Stimulated activated CD4-positive, alpha-beta T cell treated with anti-CD3 and anti-CD28 coated beads, Interleukin-1b, Interleukin-23, amount 100 ng/mL, for 24 hours (primary cell): ENCODE measurements around the gene CPNE2.

Source experiments
- DNase-seq, 4 experiments: peaks; one replicate each; pipeline ENCODE4 v3.0.0-alpha.2; 2020; ENCODE audit warnings: low read depth in 4 of 4, low spot score in 1 of 4

The CPNE2 gene

DNA sequence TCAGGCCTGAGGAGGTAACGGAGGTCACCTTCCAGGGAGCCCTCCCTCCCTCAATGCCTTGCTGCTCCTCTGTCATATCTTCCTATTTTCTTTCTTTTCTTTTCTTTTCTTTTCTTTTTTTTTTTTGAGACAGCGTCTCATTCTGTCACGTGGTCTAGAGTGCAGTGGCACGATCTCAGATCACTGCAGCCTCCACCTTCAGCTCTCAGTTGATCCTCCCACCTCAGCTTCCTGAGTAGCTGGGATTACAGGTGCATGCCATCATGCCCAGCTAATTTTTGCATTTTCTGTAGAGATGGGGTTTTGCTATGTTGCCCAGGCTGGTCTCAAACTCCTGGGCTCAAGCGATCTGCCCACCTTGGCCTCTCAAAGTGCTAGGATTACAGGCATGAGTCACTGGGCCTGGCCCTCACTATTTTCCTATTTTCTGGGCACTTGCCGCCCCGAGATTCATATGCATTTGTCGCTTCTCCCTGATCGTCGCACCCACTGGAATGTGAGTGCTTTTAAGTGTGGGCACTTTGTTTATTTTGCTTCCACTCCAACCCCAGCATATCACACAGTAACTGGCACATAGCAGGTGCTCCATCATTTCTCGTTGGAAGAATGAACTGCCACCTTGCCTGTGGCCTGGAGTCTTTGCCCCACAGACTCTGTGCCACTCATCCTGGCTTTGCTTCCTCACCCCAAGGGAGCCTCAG is 31.7 kb downstream of the CPNE2 start:
- DNase-seq: no peak

DNA sequence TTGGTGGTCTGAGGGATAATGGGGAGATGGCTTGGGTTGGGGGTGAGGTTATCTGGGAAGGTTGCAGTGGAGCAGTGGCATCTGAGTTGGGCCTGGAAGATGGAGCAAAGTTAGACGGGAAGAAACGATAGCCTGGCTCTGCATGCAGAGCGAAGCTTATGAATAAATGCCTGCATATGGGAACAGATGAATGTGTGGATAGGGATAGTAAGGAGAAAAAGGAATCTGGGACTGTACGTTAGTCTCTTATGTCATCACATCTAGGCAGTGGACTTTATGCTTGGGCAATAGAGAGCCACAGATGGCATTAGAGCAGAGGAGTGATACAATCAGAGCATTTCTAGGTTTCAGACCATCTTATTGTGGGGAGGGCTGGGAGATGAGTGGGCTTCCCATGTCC is 33.0 kb downstream of the CPNE2 start:
- DNase-seq: no peak

- DNase-seq: no peak
These were observed 33.6 kb downstream of the CPNE2 start for GRCh38 chr16:57125969-57126368.

DNA sequence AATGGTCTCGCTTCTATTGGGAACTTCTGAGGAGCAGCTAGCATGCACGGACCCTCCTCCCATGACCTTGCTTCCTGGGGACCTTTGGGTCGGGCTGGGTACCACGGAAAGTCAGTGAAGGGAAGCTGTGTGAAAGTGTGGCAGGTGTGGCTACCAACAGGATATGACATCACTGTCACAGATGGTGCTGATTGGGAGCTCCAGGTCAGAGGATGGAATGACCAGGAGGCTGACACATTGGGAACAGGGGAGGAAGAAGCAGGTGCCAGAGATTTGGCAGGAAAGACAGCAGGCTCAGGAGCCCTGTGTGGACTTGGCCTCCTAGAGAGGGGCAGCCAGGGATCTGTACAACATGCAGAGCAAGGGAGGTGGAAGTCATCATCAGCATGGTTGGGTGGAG is 34.0 kb downstream of the CPNE2 start:
- DNase-seq: no peak

DNA sequence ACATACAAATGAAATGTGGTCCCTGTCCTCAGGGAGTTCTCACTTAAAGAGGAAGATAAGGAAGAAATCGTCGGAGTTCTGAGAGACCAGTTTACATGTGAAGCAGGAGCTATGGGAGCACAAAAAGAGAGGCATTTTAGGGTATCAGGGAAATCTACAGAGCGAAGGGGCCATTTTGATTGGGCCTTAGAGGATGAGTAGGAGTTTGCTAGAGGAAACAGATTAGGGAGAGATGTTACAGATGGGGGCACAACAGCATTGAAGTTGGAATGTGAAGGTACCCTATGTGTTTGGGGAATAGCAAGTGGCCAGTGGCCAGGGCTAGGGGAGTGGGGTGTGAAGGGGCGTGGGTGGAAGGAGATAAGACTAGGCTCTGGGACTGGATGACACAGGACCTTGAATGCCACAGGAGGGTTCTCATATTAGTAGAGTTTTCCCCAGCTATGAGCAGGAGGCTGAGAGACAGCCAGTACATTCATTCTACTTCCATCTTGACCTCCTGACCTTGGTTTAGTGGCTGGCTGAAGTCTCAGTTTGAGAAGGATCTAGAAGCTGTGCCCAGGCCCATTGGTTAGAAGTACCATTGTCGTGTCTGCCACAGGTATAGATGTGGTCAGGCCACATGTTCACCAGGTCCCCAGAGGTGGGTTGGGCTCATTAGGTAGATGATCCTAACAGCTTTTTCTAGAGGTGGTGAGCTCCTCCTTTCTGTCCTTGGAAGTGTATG is 34.8 kb downstream of the CPNE2 start:
- DNase-seq: no peak

GRCh38 chr16:57127836-57128235 is 35.5 kb downstream of the CPNE2 start:
- no peak for DNase-seq

DNA sequence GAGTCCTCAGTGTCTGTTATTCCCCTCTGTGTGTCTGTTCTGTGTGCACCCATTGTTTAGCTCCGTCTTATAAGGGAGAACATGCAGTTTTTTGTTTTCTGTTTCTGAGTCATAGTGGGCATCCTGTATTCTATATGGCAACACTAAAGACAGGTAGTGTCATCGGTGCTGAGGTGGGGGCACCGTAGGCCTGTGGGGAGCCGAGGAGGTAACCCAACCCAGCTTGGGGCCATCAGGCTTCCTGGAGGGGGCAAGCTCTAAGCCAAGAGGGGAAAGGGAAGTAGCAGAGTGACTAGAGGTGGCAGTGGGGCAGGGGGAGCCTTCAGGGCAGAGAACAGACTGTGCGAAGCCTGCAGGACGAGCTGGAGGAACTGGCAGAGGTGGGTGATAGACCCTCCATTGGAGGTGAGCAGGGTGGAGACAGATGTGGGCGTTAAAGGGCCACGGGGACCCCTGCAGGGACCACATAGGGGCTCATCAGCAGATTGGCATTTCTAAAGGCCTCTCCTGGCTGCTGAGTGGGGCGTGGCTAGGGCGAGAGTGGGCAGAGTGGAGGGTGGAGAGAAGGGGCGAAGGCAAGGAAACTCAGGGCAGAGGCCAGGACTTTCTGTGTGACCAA is 36.5 kb downstream of the CPNE2 start:
- no peak for DNase-seq

DNA sequence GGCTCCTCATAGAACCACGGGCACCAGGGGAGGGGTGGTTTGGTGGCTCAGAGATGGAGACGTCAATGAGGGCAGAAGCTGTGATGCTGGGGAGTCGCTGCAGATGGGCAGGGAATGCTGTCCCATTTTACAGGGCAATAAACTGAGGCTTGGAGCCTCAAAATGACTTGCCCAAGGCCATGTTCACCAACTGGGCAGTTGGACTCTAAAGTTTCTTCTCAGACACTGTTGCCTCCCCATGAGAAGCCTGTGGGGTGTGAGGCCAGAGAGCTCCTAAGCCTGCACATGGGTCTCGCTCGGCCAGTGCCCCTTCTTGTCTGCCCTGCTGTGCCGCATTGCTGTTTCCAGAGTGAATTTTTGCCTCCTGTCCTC is 38.6 kb downstream of the CPNE2 start:
- no peak for DNase-seq

DNA sequence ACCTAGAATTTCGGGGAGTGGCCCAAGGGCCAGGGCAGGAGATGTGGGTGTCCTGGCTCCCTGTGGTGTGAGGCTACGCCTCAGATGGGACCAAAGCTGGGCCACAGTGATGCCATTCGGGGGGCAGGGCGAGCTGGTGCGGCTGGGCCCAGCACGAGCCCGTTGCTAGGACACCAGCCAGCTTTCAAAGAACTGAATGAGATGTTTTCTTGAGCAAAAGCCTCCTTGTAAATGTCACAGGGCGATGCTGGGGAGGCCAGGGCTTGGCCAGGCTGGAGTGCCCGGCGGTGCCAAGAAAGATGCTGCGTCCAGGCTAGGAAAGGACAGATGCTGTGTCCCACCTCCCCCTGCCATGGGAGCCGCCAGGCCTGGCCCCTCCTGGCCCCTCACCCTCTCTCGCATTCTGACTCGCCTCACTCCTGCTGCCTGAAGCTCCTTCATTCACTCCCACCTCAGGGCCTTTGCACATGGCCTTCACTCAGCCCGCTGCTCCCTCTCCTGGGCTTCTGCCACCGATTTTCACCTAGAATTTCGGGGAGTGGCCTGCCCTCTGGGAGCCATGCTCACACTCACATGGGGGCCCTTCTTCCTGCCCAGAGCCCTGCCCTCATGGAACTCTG is 39.1 kb downstream of the CPNE2 start:
- no peak for DNase-seq

GRCh38 chr16:57132470-57132869 is 40.1 kb downstream of the CPNE2 start:
- no peak for DNase-seq

DNA sequence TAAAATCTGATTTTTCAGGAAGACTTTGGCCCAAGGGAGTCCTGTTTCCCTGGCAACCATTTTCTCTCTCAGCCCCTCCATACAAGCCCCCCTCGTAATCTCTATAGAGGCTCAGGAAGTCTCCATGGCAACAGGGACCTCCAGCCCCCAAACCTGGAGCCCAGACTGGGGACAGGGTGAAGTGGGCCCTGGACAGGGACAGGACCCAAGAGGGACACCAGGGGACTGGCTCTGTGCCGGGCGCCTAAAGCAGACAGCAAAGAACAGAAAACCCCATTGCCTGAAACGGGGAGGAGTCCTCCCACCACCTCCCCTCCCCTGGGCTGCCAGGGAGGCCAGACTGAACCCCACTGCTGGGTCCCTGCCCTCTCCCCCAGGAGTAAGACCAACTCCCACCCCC is 40.6 kb downstream of the CPNE2 start:
- DNase-seq: no peak

DNA sequence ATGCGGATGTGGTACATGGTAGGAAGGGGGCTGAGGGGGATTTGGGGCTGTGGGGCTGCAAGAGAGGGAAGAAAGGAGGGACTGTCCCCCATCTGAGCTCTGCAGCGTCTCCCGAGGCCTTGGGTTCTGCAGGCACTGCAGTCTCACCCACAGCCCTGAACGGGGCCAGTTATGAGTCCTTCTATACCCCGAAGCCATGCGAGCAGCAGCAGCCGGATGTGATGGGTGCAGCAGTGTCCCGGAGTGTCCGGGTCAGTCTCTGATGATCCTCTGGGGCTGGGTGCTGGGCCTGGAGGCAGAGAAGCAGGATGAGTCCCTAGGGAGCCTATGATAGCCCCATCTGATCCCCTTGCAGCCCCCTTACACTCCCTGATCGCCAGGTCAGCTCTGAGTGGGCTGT is 41.5 kb downstream of the CPNE2 start:
- no peak for DNase-seq

GRCh38 chr16:57134982-57135381 is 42.6 kb downstream of the CPNE2 start:
- no peak for DNase-seq

- DNase-seq: no peak
These were observed 44.7 kb downstream of the CPNE2 start for GRCh38 chr16:57137043-57137442.

DNA sequence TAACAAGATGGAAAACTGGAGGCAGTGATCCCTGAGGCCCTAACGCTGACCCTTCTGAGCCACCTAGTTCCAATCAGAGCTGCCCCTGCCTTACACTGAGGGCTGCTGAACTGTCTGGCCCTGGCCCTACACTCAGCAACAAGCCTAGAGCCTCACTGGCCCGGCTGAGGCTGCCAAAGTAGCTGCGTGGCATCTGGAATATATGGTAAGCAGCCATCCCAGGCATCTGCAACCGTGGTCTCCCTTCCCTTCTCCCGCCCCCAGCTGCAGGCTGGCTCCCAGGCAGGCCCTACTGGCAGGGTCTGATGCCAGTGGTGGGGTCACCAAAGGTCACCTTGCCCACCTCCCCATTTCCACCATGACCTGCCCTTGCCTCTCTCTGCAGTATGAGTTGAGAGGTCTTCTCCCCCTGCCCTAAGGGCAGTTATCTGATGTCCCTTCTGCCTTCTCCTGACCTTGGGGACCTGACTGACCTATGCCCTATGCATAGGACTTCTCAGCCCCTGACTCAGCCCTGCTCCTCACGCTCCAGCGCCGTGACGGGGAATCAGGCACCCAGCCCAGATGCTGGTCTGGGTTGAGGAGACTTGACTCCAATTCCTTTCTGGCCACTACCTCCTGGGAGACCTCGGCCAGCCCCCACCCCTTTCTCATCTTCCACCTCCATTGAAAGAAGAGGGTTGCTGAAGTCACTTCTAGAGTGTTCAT is 45.3 kb downstream of the CPNE2 start:
- DNase-seq: no peak

- no peak for DNase-seq
These were observed 46.0 kb downstream of the CPNE2 start for GRCh38 chr16:57138281-57138935.

DNA sequence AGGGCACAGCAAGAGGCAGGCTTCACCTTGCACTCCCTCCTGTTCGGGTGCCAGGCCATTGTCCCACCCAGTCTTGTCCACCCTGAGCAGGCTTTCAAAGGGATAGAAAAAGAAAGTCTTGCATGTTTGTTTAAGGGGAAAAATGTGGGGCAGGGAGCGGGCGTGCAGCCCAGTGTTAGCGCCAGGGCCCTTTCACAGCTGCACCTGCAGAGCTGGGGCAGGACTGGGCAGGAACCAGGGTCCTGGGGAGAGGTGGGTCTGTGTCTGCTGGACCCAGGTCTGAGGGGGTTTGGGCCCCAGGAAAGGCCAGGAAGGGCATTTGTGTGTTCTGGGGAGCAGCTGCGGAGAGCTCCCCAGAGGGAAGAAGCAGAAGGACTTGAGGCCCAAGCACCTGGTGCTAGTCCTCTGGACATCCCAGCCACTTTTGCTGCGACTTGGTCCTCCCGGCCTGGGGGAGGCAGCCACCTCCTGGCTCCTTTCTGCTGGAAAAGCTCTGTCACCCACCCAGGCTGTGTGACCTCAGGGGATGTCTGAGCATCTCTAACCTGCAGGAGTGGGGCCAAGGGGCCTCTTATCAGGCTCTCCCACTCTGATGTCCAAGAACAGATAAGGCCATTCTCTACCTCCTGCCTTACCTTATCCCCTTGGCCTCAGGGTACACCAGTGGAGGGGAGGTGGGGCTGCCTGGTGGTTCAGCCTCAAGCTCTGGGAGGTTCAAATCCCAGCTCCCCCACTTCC is 48.7 kb downstream of the CPNE2 start:
- no peak for DNase-seq

- DNase-seq: no peak
These were observed 49.6 kb downstream of the CPNE2 start for GRCh38 chr16:57141822-57142631.

GRCh38 chr16:57143149-57143921 is 51.0 kb downstream of the CPNE2 start:
- DNase-seq: no peak
